ENCODE results near the gene ZNF638. TPM values are rescaled to one million over a fixed set of nuclear protein-coding genes. Genes with fewer than 3 reads are reported as not detected.
"Not testable (repeated sequence)": the region's sequence is repeated elsewhere in the genome, so short reads cannot be mapped to it uniquely, and the experiment has no call there.

The ZNF638 gene
- total RNA-seq, 2 donors from 2014 or later, result 93.7 to 104 TPM

GRCh38 chr2:71426721-71427120 lies 95.1 kb downstream of the ZNF638 start:
- Mint-ChIP-seq H3K4me3 (no peak overlapping the region), H3K4me1 (peaks cover 6% of the 10 kb centered on the region), H3K36me3 (ENCODE audit: low read depth) (peaks cover 18% of the 10 kb centered on the region), H3K27ac (peak overlapping the region; percentile 62), H3K27me3 (no peaks in the 10 kb centered on the region)
- DNase-seq, result no peak
- no peak for ATAC-seq
- no peaks in the 10 kb centered on the region for H3K9me3 ChIP-seq (ENCODE audit: control insufficient read depth, low read length, poor library complexity, severe bottlenecking)

DNA sequence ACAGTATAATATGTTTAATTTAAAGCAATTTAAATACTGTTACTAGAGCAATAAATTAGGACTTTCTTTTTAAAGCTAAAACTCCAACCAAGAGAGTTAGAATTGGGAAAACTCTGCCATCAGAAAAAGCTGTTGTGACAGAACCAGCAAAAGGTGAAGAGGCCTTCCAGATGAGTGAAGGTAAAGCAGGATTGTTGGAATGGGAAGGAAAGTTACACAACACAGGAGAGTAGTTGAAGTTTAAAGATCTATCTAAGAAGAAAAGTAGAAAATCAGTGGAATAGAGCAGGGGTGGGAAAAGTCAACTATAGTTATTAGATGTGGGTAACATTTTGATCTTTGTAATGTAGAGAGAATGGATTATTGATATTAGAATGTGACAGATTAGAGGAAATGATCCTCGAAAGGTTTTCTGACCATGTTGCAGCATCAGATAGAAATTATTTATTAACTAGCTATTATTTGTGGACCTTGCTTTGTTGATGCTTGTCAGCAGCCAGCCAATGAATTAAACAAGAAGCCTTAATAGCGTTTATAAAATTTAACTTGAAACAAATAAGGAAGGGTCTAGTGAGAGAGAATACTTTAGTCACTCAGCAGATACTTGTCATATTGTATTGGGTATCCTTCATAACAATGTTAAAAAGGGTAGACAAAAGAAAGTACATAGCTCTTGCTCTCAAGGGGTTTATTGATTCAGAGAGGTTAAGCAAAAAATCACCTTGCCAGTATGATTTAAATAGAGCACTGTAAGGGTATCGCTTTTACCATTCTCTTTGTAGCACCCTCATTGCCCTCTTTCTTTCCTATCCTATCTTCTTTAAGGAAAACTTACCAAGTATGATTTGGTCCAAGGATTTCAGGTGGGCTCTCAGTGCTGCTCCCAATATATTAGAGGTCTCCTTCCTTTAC lies 97.1 kb downstream of the ZNF638 start:
- no peaks in the 10 kb centered on the region for H3K9me3 ChIP-seq (ENCODE audit: control insufficient read depth, low read length, poor library complexity, severe bottlenecking)
- H3K27ac Mint-ChIP-seq, result peak overlapping the region; percentile 2
- no peak overlapping the region for H3K4me3 Mint-ChIP-seq
- H3K27me3 Mint-ChIP-seq, result no peaks in the 10 kb centered on the region
- H3K36me3 Mint-ChIP-seq (ENCODE audit: low read depth), result peaks cover 13% of the 10 kb centered on the region
- H3K4me1 Mint-ChIP-seq, result peaks cover 10% of the 10 kb centered on the region
- no peak for DNase-seq
- no peak for ATAC-seq

- H3K4me1 Mint-ChIP-seq; ATAC-seq; H3K27ac Mint-ChIP-seq; H3K36me3 Mint-ChIP-seq (ENCODE audit: low read depth); H3K4me3 Mint-ChIP-seq; H3K27me3 Mint-ChIP-seq; H3K9me3 ChIP-seq (ENCODE audit: control insufficient read depth, low read length, poor library complexity, severe bottlenecking); DNase-seq: not testable (repeated sequence)
Measured at GRCh38 chr2:71445142-71445541, 113.6 kb downstream of the ZNF638 start.

DNA sequence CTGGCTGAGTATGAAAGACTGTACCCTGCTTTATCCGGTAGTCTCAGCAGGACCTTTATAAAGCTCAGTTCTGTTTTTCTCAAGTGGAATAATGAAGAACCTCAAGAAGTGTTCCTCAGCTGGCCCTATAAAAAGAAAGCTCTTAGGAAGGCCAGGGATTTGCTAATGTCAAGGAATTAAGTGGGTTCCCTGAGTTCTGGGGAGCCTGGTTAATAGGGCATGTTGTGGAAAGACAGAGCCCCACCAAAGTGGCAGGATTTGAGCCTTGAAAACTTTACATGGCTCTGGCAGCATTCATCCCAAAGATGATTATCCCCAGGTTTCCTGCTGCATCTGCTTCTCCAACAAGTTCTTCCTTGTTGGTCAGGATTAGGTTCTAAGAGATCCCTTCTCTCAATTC lies 114.9 kb downstream of the ZNF638 start:
- no peak for ATAC-seq
- Mint-ChIP-seq H3K27me3 (peaks cover 7% of the 10 kb centered on the region), H3K27ac (no peak overlapping the region), H3K36me3 (ENCODE audit: low read depth) (no peaks in the 10 kb centered on the region), H3K4me3 (no peak overlapping the region), H3K4me1 (peaks cover 5% of the 10 kb centered on the region)
- no peaks in the 10 kb centered on the region for H3K9me3 ChIP-seq (ENCODE audit: control insufficient read depth, low read length, poor library complexity, severe bottlenecking)
- DNase-seq, result no peak

- Mint-ChIP-seq H3K27ac (no peak overlapping the region), H3K27me3 (peaks cover 22% of the 10 kb centered on the region), H3K4me1 (peaks cover 12% of the 10 kb centered on the region), H3K36me3 (ENCODE audit: low read depth) (no peaks in the 10 kb centered on the region), H3K4me3 (no peak overlapping the region)
- DNase-seq (no peak), ATAC-seq (no peak)
- H3K9me3 ChIP-seq (ENCODE audit: control insufficient read depth, low read length, poor library complexity, severe bottlenecking), result no peaks in the 10 kb centered on the region
Measured at GRCh38 chr2:71449343-71449742, 117.8 kb downstream of the ZNF638 start.

GRCh38 chr2:71451705-71452104 lies 120.1 kb downstream of the ZNF638 start:
- peaks cover 46% of the 10 kb centered on the region for H3K27me3 Mint-ChIP-seq
- no peak overlapping the region for H3K4me3 Mint-ChIP-seq
- peaks cover 9% of the 10 kb centered on the region for H3K36me3 Mint-ChIP-seq (ENCODE audit: low read depth)
- no peak for DNase-seq
- ATAC-seq, result no peak
- H3K9me3 ChIP-seq (ENCODE audit: control insufficient read depth, low read length, poor library complexity, severe bottlenecking), result no peaks in the 10 kb centered on the region
- peaks cover 17% of the 10 kb centered on the region for H3K4me1 Mint-ChIP-seq
- no peak overlapping the region for H3K27ac Mint-ChIP-seq

DNA sequence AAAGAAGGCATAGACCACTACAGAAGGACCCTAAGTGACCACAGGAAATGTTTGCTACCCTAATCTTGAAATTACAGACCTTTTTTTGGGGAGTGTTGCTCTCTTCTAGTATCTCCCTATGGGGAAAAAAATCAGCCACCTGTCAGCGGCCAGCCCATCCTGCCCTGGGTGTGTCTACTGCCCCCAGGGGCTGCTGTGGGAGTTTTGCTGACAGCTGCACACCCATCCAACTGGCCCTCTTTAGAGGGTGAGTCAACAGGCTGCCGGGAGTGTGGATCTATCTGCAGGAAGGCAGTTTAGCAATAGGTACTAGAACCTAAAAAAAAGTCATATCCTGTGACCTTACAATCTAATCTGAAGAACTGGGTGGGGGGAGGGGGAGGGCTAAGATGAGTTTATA lies 121.0 kb downstream of the ZNF638 start:
- peaks cover 9% of the 10 kb centered on the region for H3K36me3 Mint-ChIP-seq (ENCODE audit: low read depth)
- no peak overlapping the region for H3K27ac Mint-ChIP-seq
- peaks cover 17% of the 10 kb centered on the region for H3K4me1 Mint-ChIP-seq
- no peaks in the 10 kb centered on the region for H3K9me3 ChIP-seq (ENCODE audit: control insufficient read depth, low read length, poor library complexity, severe bottlenecking)
- ATAC-seq, result no peak
- no peak for DNase-seq
- no peak overlapping the region for H3K4me3 Mint-ChIP-seq
- H3K27me3 Mint-ChIP-seq, result peaks cover 50% of the 10 kb centered on the region

DNA sequence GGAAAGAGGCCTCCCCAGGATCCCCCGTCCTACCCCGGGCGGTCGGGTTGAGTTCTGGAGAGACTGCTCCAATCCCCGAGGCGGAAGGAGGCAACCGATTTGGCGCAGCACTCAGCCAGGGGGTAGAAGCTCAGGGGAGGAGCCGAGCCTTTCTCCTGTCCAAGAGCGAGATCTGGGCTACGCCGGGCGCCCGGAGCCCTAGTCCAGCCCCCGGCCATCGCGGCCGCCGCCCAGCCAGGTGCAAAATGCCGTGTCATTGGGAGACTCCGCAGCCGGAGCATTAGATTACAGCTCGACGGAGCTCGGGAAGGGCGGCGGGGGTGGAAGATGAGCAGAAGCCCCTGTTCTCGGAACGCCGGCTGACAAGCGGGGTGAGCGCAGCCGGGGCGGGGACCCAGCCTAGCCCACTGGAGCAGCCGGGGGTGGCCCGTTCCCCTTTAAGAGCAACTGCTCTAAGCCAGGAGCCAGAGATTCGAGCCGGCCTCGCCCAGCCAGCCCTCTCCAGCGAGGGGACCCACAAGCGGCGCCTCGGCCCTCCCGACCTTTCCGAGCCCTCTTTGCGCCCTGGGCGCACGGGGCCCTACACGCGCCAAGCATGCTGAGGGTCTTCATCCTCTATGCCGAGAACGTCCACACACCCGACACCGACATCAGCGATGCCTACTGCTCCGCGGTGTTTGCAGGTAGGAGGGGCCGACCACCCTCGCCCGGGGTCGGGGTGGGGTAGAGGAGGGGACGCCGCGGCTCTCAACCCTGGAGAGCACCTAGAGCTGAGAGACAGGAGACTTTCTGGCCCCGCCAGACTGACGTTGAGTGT lies 122.0 kb downstream of the ZNF638 start, which contains the start of gene DYSF:
Gene DYSF, plus strand, starts transcription at position 158 of the 817 bp plus-strand sequence.
- DNase-seq (no peak), ATAC-seq (peak; percentile 52)
- H3K36me3 Mint-ChIP-seq (ENCODE audit: low read depth), result peaks cover 9% of the 10 kb centered on the region
- no peaks in the 10 kb centered on the region for H3K9me3 ChIP-seq (ENCODE audit: control insufficient read depth, low read length, poor library complexity, severe bottlenecking)
- peaks cover 56% of the 10 kb centered on the region for H3K27me3 Mint-ChIP-seq
- peaks cover 17% of the 10 kb centered on the region for H3K4me1 Mint-ChIP-seq
- peak within 1 kb of the TSS; percentile 78 for H3K4me3 Mint-ChIP-seq
- H3K27ac Mint-ChIP-seq, result no peak within 1 kb of the TSS

GRCh38 chr2:71454221-71455010 lies 122.8 kb downstream of the ZNF638 start:
- H3K4me3 Mint-ChIP-seq, result peak overlapping the region; percentile 78
- peaks cover 9% of the 10 kb centered on the region for H3K36me3 Mint-ChIP-seq (ENCODE audit: low read depth)
- H3K27ac Mint-ChIP-seq, result no peak overlapping the region
- no peaks in the 10 kb centered on the region for H3K9me3 ChIP-seq (ENCODE audit: control insufficient read depth, low read length, poor library complexity, severe bottlenecking)
- ATAC-seq (no peak), DNase-seq (no peak)
- H3K4me1 Mint-ChIP-seq, result peaks cover 17% of the 10 kb centered on the region
- H3K27me3 Mint-ChIP-seq, result peaks cover 64% of the 10 kb centered on the region

- H3K36me3 Mint-ChIP-seq (ENCODE audit: low read depth), result peaks cover 9% of the 10 kb centered on the region
- peak overlapping the region; percentile 52 for H3K4me3 Mint-ChIP-seq
- H3K4me1 Mint-ChIP-seq, result peaks cover 17% of the 10 kb centered on the region
- ATAC-seq, result no peak
- DNase-seq, result no peak
- H3K27ac Mint-ChIP-seq, result no peak overlapping the region
- H3K9me3 ChIP-seq (ENCODE audit: control insufficient read depth, low read length, poor library complexity, severe bottlenecking), result no peaks in the 10 kb centered on the region
- H3K27me3 Mint-ChIP-seq, result peaks cover 64% of the 10 kb centered on the region
Measured at GRCh38 chr2:71455011-71455740, 123.6 kb downstream of the ZNF638 start.

DNA sequence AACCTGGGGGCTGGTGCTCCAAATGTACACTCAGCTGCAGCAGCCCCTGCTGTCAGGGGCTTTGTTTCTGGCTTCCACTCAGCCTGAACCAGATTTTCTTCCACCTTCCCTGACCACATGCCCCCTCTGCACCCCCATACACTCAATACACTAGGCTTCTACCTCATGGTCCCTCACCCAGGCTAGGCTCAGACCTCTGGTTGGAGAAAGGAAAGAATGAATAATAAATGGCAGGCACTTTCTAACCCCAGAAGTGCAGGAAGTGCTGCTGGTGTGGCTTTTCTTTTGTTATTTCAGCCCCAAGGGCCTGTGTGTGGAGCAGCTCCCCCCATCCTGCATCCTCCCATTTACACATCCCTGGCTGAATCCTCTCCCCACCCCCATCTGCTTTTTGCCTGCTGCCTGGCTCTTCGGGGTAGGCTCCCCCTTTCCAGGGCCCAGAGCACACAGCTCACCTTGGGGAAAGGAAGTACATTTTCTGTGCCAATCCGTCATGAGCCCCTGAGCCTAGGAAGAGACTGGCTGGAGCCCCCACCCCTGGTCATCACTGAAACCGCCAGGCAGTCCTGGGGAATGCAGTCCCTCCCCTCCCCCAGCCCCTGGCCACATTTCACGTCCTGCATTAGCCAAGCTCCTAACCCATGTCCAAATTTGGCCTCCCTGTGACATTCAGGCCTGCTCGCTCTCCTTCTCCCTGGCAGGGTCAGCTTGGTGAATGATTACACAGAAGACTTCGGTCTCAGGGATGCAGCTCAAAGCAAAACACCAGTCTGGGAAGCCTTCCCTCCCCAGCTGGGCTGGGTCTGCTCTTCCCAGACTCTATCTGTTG lies 124.4 kb downstream of the ZNF638 start:
- Mint-ChIP-seq H3K4me1 (peaks cover 17% of the 10 kb centered on the region), H3K4me3 (no peak overlapping the region), H3K27ac (no peak overlapping the region), H3K27me3 (peaks cover 63% of the 10 kb centered on the region), H3K36me3 (ENCODE audit: low read depth) (peaks cover 9% of the 10 kb centered on the region)
- no peaks in the 10 kb centered on the region for H3K9me3 ChIP-seq (ENCODE audit: control insufficient read depth, low read length, poor library complexity, severe bottlenecking)
- DNase-seq (no peak), ATAC-seq (no peak)

GRCh38 chr2:71456617-71457016 lies 125.0 kb downstream of the ZNF638 start:
- H3K27me3 Mint-ChIP-seq, result peaks cover 62% of the 10 kb centered on the region
- peaks cover 11% of the 10 kb centered on the region for H3K4me1 Mint-ChIP-seq
- peaks cover 12% of the 10 kb centered on the region for H3K36me3 Mint-ChIP-seq (ENCODE audit: low read depth)
- DNase-seq (no peak), ATAC-seq (no peak)
- H3K27ac Mint-ChIP-seq, result no peak overlapping the region
- no peak overlapping the region for H3K4me3 Mint-ChIP-seq
- no peaks in the 10 kb centered on the region for H3K9me3 ChIP-seq (ENCODE audit: control insufficient read depth, low read length, poor library complexity, severe bottlenecking)

All from T-helper 17 cell (primary cell).